Measurements from ENCODE around the gene KRT38. TPM values are rescaled to one million over a fixed set of nuclear protein-coding genes. Genes with fewer than 3 reads are reported as not detected.

The KRT38 gene
- total RNA-seq, 2 experiments from 2014 or later = not detected

DNA sequence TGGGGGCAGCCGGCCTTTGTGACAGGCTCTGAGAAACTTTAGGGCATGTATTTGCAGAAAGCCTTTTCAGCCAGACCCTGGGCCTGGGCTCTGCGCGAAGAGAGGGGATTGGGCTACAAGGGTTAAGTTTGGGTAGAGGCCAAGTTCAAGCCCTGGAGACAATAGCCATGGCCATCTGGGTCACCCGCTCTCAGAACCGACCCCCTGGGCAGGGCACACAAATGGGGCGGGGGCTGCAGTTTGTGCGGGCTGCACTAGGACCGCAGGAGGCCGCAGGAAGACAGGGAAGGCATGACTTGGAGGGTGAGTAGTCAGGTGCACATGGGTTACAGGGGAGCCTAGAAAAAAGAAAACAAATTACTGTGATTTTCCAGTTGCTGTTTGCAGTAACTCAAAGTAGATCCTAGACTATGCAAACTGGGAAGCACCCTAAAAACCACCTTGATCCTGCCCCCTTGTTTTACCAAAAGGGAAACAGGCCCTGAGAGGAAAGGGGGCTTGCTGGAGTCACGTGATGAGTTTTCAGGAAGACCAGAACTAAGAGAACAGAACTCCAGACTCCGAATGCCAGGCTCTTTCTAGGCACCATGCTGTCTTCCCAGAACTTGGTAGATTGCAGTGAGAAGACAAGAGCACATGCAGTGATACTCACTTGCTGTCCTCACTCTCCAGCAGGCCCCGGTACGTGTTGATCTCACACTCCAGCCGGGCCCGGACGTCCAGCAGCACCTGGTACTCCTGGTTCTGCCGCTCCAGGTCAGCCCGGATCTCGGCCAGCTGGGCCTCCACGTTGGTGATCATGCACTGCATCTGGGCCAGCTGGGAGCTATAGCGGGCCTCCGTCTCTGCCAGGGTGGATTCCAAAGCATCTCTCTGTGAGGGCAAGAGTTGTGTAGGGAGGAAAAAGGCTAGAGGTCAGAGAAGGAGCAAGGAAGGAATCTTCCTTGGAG is 36.4 kb upstream of the KRT38 start:
- no peaks in the 10 kb centered on the region for H3K27me3 Mint-ChIP-seq (ENCODE audit: low read depth)
- CTCF ChIA-PET = interaction anchor here (1.0 kb wide), 1 partner anchor 72 kb away, joined by 5 read pairs; no protein-coding TSS in a partner anchor
- no peaks in the 10 kb centered on the region for H3K4me1 Mint-ChIP-seq (ENCODE audit: low read depth)
- no peak for DNase-seq
- H3K9me3 Mint-ChIP-seq = peaks cover 2% of the 10 kb centered on the region
- no peaks in the 10 kb centered on the region for H3K36me3 Mint-ChIP-seq (ENCODE audit: low read depth)
- no peak overlapping the region for H3K4me3 Mint-ChIP-seq
- intact Hi-C loops (cut with micrococcal nuclease) = no loop called here
- no peak overlapping the region for H3K27ac Mint-ChIP-seq

DNA sequence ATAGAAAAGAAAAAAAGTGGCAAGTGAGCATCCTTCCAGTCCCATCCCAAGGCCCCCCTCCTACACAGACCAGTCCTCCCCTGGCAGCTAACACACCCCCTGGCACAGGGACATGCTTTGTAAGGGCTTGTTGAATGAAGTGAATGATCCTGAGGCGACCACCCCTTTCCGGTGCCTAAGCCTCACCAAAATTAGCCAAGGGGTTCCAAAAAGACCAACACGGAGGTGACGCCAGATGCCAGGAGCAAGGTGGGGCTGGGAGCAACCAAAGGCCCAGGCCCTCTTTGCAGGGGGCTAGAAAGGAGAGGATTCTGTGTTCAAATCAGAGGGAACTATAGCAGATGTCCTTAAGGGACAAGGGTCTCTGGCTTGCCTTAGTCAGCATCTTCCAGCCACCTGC is 34.6 kb upstream of the KRT38 start:
- DNase-seq = no peak
- CTCF ChIA-PET = interaction anchor here (0.5 to 1.0 kb wide), 2 partner anchors 173 to 710 kb away, joined by 3 to 4 read pairs; no protein-coding TSS in a partner anchor

DNA sequence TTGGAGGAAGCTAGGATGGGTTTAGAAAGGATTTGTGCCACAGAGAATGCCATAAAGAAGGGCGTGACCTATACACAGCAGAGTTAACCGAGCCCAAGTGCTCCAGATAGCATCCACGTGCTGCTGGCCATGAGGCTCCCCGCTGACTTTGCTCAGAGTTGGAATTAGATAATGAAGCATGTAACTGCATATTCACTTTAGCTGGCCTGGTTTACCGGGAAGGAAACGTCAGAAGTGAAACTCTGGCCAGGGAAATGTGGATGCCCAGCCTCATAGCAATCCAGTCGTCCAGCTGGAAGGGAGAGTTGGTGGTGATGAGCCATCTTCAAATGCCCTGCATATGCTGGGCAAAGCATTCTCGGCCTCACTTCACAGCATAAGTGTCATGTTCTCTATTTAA is 34.1 kb upstream of the KRT38 start:
- Mint-ChIP-seq H3K27me3 (ENCODE audit: low read depth) (no peaks in the 10 kb centered on the region), H3K4me1 (ENCODE audit: low read depth) (no peaks in the 10 kb centered on the region), H3K27ac (no peak overlapping the region), H3K36me3 (ENCODE audit: low read depth) (no peaks in the 10 kb centered on the region), H3K4me3 (no peak overlapping the region), H3K9me3 (peaks cover 4% of the 10 kb centered on the region)
- no peak for DNase-seq
- intact Hi-C loops (cut with micrococcal nuclease) = no loop called here
- CTCF ChIA-PET = interaction anchor here (0.5 to 1.0 kb wide), 2 partner anchors 173 to 709 kb away, joined by 3 to 4 read pairs; no protein-coding TSS in a partner anchor

More for the DNA sequence above, 34.6 kb upstream of the KRT38 start:
- Mint-ChIP-seq H3K27ac (no peak overlapping the region), H3K4me3 (no peak overlapping the region), H3K4me1 (ENCODE audit: low read depth) (no peaks in the 10 kb centered on the region), H3K9me3 (peaks cover 4% of the 10 kb centered on the region), H3K27me3 (ENCODE audit: low read depth) (no peaks in the 10 kb centered on the region), H3K36me3 (ENCODE audit: low read depth) (no peaks in the 10 kb centered on the region)
- intact Hi-C loops (cut with micrococcal nuclease) = no loop called here

DNA sequence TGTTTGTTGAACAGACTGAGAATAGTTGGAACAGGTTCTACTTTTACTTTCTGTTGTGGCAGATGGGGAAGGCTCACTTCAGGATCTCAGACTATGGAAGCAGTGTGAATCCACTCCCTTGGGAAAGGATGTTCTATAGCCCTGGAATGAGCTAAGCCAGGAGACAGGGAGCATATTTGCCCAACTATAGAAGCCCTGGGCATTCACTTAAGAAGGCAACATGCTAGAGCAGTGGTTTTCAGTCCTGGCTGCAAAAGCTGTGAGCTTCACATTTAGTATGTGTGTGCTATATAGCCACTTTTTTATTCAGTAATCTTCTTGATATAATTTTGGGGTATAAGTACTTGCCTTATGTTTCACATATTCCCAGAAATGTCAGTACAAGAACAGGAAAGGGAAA is 27.6 kb upstream of the KRT38 start:
- H3K4me3 Mint-ChIP-seq = no peak overlapping the region
- H3K27me3 Mint-ChIP-seq (ENCODE audit: low read depth) = no peaks in the 10 kb centered on the region
- intact Hi-C loops (cut with micrococcal nuclease) = no loop called here
- H3K9me3 Mint-ChIP-seq = peaks cover 4% of the 10 kb centered on the region
- H3K36me3 Mint-ChIP-seq (ENCODE audit: low read depth) = no peaks in the 10 kb centered on the region
- H3K27ac Mint-ChIP-seq = no peak overlapping the region
- CTCF ChIA-PET = interaction anchor here (0.5 to 0.6 kb wide), 2 partner anchors 501 to 613 kb away, joined by 3 to 5 read pairs; no protein-coding TSS in a partner anchor
- DNase-seq = no peak
- H3K4me1 Mint-ChIP-seq (ENCODE audit: low read depth) = no peaks in the 10 kb centered on the region

DNA sequence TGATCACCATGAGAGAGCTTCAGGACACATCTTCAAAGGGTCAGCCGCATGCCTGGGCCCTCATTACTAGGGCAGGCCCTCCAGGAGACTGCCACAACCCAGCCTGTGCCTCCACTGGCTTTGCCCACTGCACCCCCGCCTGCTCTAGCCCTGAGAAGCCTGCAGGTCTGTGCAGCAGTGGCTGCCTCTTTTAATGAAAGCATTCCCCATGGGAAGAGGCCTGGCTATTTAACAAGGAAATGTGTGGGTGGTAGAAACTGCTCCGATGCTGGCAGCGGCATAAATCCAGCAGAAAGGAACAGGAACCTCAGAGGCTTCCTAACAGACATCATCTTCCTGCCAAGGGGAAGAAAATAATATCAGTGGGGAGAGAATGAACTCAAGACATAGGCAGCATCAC is 26.8 kb upstream of the KRT38 start:
- intact Hi-C loops (cut with micrococcal nuclease) = no loop called here
- CTCF ChIA-PET = no interaction called here
- no peaks in the 10 kb centered on the region for H3K36me3 Mint-ChIP-seq (ENCODE audit: low read depth)
- H3K27me3 Mint-ChIP-seq (ENCODE audit: low read depth) = no peaks in the 10 kb centered on the region
- DNase-seq = no peak
- peaks cover 3% of the 10 kb centered on the region for H3K9me3 Mint-ChIP-seq
- no peak overlapping the region for H3K27ac Mint-ChIP-seq
- no peak overlapping the region for H3K4me3 Mint-ChIP-seq
- no peaks in the 10 kb centered on the region for H3K4me1 Mint-ChIP-seq (ENCODE audit: low read depth)

DNA sequence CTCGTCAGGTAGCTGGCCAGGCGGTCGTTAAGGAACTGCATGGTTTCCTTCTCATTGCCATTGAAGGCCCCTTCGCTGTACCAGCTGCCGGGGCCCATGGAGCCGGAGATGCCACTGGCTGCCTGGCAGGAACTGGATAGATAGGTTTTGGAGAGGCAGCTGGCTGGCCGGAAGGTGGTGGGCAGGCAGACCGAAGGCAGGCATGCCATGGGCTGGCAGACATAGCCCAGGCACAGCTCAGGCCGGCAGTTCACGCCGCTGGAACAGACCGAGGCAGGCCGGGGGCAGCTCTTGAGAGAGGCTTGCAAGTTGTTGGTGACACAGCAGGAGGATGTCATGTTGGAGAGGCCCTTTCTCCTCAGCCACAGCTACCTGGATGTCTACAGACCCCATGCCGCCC is 26.2 kb upstream of the KRT38 start, which contains the start of gene KRT32:
Gene KRT32, minus strand, starts transcription at position 399 of the 400 bp plus-strand sequence. Its CDS starts 61 bp downstream, at position 338.
- H3K4me3 Mint-ChIP-seq = no peak within 1 kb of the TSS
- intact Hi-C loops (cut with micrococcal nuclease) = no loop called here
- H3K27me3 Mint-ChIP-seq (ENCODE audit: low read depth) = no peaks in the 10 kb centered on the region
- no peak for DNase-seq
- H3K27ac Mint-ChIP-seq = no peak within 1 kb of the TSS
- H3K9me3 Mint-ChIP-seq = peaks cover 3% of the 10 kb centered on the region
- H3K4me1 Mint-ChIP-seq (ENCODE audit: low read depth) = no peaks in the 10 kb centered on the region
- H3K36me3 Mint-ChIP-seq (ENCODE audit: low read depth) = no peaks in the 10 kb centered on the region
- CTCF ChIA-PET = interaction anchor here (0.5 kb wide), 1 partner anchor 36 kb away, joined by 4 read pairs; no protein-coding TSS in a partner anchor

DNA sequence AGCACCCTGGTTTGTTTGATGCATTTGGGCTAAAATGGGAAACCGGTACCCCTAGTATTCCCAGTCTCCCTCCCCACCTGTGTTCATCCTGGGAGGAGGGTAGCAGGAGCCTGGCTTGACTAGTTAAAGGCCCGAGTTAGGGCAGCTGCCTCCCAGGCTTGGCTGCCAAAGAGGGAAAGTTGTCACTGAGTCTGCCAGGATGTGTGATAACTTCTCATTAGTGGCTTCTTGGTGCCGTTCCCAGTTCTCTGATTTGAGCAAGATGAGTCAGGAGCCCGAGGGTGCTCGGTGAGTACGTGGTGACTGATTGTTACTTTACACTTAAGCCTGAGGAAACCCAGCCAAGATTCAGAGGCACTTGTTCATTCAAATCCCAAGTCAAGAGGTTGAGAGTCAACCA is 23.9 kb upstream of the KRT38 start:
- Mint-ChIP-seq H3K9me3 (no peaks in the 10 kb centered on the region), H3K27me3 (ENCODE audit: low read depth) (no peaks in the 10 kb centered on the region), H3K36me3 (ENCODE audit: low read depth) (no peaks in the 10 kb centered on the region), H3K4me3 (no peak overlapping the region), H3K4me1 (ENCODE audit: low read depth) (no peaks in the 10 kb centered on the region), H3K27ac (no peak overlapping the region)
- no peak for DNase-seq
- CTCF ChIA-PET = no interaction called here
- intact Hi-C loops (cut with micrococcal nuclease) = no loop called here

DNA sequence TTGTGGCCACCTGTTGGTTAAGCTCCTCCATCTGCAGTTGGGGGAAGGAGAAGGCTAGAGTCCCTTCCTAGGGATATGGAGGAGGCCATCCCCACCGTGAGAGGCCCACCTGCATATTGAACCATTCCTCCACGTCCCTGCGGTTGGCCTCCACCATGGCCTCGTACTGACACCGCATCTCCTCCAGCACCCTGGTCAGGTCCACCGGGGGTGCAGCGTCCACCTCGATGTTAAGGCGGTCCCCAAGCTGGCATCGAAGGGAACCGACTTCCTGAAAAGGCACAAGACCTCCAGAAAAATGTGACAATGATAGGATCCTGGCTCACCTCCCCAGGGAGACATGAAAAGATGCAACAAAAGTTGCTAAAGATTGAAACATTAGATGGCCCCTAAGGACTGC is 23.4 kb upstream of the KRT38 start:
- H3K36me3 Mint-ChIP-seq (ENCODE audit: low read depth) = no peaks in the 10 kb centered on the region
- intact Hi-C loops (cut with micrococcal nuclease) = no loop called here
- no peaks in the 10 kb centered on the region for H3K27me3 Mint-ChIP-seq (ENCODE audit: low read depth)
- DNase-seq = no peak
- no peaks in the 10 kb centered on the region for H3K4me1 Mint-ChIP-seq (ENCODE audit: low read depth)
- H3K4me3 Mint-ChIP-seq = no peak overlapping the region
- no peaks in the 10 kb centered on the region for H3K9me3 Mint-ChIP-seq
- CTCF ChIA-PET = interaction anchor here (0.8 kb wide), 1 partner anchor 27 kb away, joined by 3 read pairs; no protein-coding TSS in a partner anchor
- no peak overlapping the region for H3K27ac Mint-ChIP-seq

DNA sequence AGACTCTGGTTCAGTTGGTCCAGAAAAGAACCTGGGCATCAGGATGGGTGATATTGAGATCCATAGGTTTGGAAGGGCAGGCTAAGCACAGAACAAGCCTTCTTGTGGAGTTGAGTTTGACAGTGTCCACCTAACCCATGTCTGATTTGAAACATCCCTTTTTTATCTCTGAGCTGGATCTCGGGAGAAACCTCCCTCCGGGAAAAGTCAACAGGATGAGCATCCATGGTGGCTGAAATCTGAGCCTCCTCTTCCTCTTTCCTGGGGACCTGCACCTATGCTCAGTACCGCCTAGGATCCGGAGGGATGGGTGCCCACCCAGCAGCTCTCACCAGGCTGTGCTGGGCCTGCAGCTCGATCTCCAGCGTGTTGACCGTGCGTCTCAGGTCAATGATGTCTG is 23.0 kb upstream of the KRT38 start:
- no peak overlapping the region for H3K4me3 Mint-ChIP-seq
- no peaks in the 10 kb centered on the region for H3K9me3 Mint-ChIP-seq
- intact Hi-C loops (cut with micrococcal nuclease) = no loop called here
- H3K4me1 Mint-ChIP-seq (ENCODE audit: low read depth) = no peaks in the 10 kb centered on the region
- no peaks in the 10 kb centered on the region for H3K27me3 Mint-ChIP-seq (ENCODE audit: low read depth)
- DNase-seq = no peak
- no peaks in the 10 kb centered on the region for H3K36me3 Mint-ChIP-seq (ENCODE audit: low read depth)
- CTCF ChIA-PET = interaction anchor here (0.8 kb wide), 1 partner anchor 27 kb away, joined by 3 read pairs; no protein-coding TSS in a partner anchor
- H3K27ac Mint-ChIP-seq = no peak overlapping the region

DNA sequence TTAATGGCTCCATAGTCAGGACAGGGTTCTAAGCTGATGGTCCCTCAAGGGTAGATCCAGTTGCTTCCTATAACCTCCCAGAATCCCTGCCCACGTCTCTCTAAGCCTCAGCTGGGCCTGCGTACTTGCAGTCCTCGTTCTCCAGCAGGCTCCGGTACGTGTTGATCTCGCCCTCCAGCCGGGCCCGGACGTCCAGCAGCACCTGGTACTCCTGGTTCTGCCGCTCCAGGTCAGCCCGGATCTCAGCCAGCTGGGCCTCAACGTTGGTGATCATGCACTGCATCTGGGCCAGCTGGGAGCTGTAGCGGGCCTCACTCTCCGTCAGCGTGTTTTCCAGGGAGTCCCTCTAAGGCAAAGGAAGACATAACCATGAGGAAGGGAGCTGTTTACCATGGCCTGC is 21.9 kb upstream of the KRT38 start:
- no peak for DNase-seq

DNA sequence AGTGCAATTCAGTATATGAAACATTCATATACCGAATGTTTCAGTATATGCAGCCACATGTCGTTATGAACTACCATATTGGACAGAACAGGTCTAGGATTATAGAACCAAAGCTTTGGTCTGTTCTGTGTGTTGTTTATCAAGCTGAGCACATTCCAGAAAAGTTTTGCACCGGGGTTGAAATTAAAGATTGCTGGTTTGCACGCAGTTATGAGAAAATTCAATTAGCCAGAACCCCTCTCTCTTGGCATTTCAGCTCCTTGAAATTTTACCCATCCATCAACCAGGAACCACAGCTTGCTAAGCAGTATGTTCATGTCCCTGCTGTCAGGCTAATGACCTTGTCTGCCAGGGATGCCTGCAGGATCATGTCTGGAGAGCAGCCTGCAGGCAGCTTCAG is 16.9 kb upstream of the KRT38 start:
- no peak overlapping the region for H3K4me3 Mint-ChIP-seq
- H3K9me3 Mint-ChIP-seq = no peaks in the 10 kb centered on the region
- DNase-seq = no peak
- no peaks in the 10 kb centered on the region for H3K27me3 Mint-ChIP-seq (ENCODE audit: low read depth)
- CTCF ChIA-PET = interaction anchor here (0.6 to 1.4 kb wide), 3 partner anchors 11 to 136 kb away, joined by 3 to 4 read pairs (median 3); no protein-coding TSS in a partner anchor
- H3K27ac Mint-ChIP-seq = no peak overlapping the region
- no peaks in the 10 kb centered on the region for H3K4me1 Mint-ChIP-seq (ENCODE audit: low read depth)
- H3K36me3 Mint-ChIP-seq (ENCODE audit: low read depth) = no peaks in the 10 kb centered on the region
- intact Hi-C loops (cut with micrococcal nuclease) = no loop called here

More for the DNA sequence above, 21.9 kb upstream of the KRT38 start:
- intact Hi-C loops (cut with micrococcal nuclease) = no loop called here
- Mint-ChIP-seq H3K9me3 (no peaks in the 10 kb centered on the region), H3K27ac (no peak overlapping the region), H3K4me3 (no peak overlapping the region), H3K27me3 (ENCODE audit: low read depth) (no peaks in the 10 kb centered on the region), H3K36me3 (ENCODE audit: low read depth) (no peaks in the 10 kb centered on the region), H3K4me1 (ENCODE audit: low read depth) (no peaks in the 10 kb centered on the region)
- CTCF ChIA-PET = interaction anchor here (0.6 kb wide), 1 partner anchor 21 kb away, joined by 3 read pairs; no protein-coding TSS in a partner anchor

DNA sequence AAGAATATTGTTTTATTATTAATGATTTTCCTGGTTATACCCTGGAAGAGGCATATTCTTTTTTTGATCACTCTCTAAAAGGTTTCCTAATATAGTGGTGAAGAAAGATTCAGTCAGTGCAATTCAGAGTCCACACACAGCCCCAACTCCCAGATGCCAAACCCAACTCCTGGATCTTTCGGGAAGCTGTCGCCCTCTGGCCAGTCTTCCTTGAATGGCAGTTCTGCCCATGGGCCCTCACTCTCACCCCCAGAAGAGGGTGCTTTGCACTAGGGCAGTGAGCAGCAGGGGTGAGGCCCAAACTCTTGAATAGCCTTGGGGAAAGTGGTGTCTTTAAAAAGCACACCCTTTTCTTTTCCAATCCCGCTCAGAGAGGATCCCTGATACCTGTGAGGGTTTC is 15.4 kb upstream of the KRT38 start:
- Mint-ChIP-seq H3K27me3 (ENCODE audit: low read depth) (no peaks in the 10 kb centered on the region), H3K4me1 (ENCODE audit: low read depth) (no peaks in the 10 kb centered on the region), H3K27ac (no peak overlapping the region), H3K4me3 (no peak overlapping the region), H3K9me3 (no peaks in the 10 kb centered on the region), H3K36me3 (ENCODE audit: low read depth) (no peaks in the 10 kb centered on the region)
- intact Hi-C loops (cut with micrococcal nuclease) = no loop called here
- CTCF ChIA-PET = no interaction called here
- no peak for DNase-seq

All from activated naive CD4-positive, alpha-beta T cell treated with anti-CD3 and anti-CD28 coated beads for 36 hours (primary cell).